Measurements from ENCODE around the gene SMOC1.

Gene SMOC1

GRCh38 chr14:70047598-70048312 lies 168.5 kb downstream of the SMOC1 start:
- DNase-seq, result no peak

GRCh38 chr14:70048313-70048654 lies 169.1 kb downstream of the SMOC1 start:
- DNase-seq, result no peak

GRCh38 chr14:70049605-70050004 lies 170.4 kb downstream of the SMOC1 start:
- DNase-seq, result no peak

GRCh38 chr14:70050136-70050535 lies 170.9 kb downstream of the SMOC1 start:
- no peak for DNase-seq

- no peak for DNase-seq
Observed at GRCh38 chr14:70052990-70053389, 173.8 kb downstream of the SMOC1 start.

- no peak for DNase-seq
Observed at GRCh38 chr14:70057519-70058136, 178.4 kb downstream of the SMOC1 start.

GRCh38 chr14:70059545-70059944 lies 180.3 kb downstream of the SMOC1 start:
- DNase-seq, result no peak

- DNase-seq, result no peak
Observed at GRCh38 chr14:70061108-70061507, 181.9 kb downstream of the SMOC1 start.

- DNase-seq, result no peak
Observed at GRCh38 chr14:70064136-70064865, 185.1 kb downstream of the SMOC1 start.

- no peak for DNase-seq
Observed at GRCh38 chr14:70067810-70068209, 188.6 kb downstream of the SMOC1 start.

GRCh38 chr14:70069186-70069585 lies 190.0 kb downstream of the SMOC1 start:
- DNase-seq, result no peak

- DNase-seq, result peak; percentile 48
Observed at GRCh38 chr14:70073924-70074566, 194.8 kb downstream of the SMOC1 start.

- no peak for DNase-seq
Observed at GRCh38 chr14:70077005-70077404, 197.8 kb downstream of the SMOC1 start.

GRCh38 chr14:70077720-70078119 lies 198.5 kb downstream of the SMOC1 start:
- DNase-seq, result no peak

GRCh38 chr14:70078329-70078728 lies 199.1 kb downstream of the SMOC1 start:
- no peak for DNase-seq

- no peak for DNase-seq
Observed at GRCh38 chr14:70080076-70080475, 200.9 kb downstream of the SMOC1 start.
